Neutrophil (primary cell): ENCODE results near the gene JMJD6.

Experiments
- H3K27ac ChIP-seq: fragments of 200-600 bp; sonication (generic); 2 replicates; pipeline ENCODE4 v1.5.1; 2016; ENCODE audit warnings: mild to moderate bottlenecking, moderate library complexity
- H3K27me3 ChIP-seq: fragments of 200-600 bp; sonication (generic); 2 replicates; pipeline ENCODE4 v1.6.0; 2016; ENCODE audit warnings: mild to moderate bottlenecking
- H3K36me3 ChIP-seq: fragments of 200-600 bp; sonication (generic); 2 replicates; pipeline ENCODE4 v1.5.1; 2017
- H3K4me1 ChIP-seq, 2 experiments: fragments of 200-600 bp in 1 of 2; sonication (generic) in 1 of 2; 1 replicate in 1 of 2; 2 replicates in 1 of 2; pipeline versions ENCODE4 v1.5.1 to v1.6.1; 2013 to 2016; ENCODE audit warnings: low read depth in 1 of 2, low read length in 1 of 2, mild to moderate bottlenecking in 1 of 2, moderate library complexity in 1 of 2; ENCODE audit not compliant: control insufficient read depth in 1 of 2, insufficient read depth in 1 of 2
- H3K4me3 ChIP-seq, 2 experiments: fragments of 200-600 bp in 1 of 2; sonication (generic) in 1 of 2; 1 replicate in 1 of 2; 2 replicates in 1 of 2; pipeline ENCODE4 v1.5.1; 2013 to 2016; ENCODE audit warnings: low read depth in 1 of 2, low read length in 1 of 2, mild to moderate bottlenecking in 1 of 2, moderate library complexity in 1 of 2
- H3K9me3 ChIP-seq: fragments of 200-600 bp; sonication (generic); 2 replicates; pipeline ENCODE4 v1.5.1; 2016
- CTCF ChIP-seq: fragments of 200-600 bp; sonication (generic); IDR thresholded peaks from 2 replicates; pipeline ENCODE4 v1.5.1; 2016; ENCODE audit warnings: antibody characterized with exemption

JMJD6 gene

GRCh38 chr17:76722279-76722678 is 4.1 kb downstream of the JMJD6 start:
- H3K27me3 ChIP-seq, result no peaks in the 10 kb centered on the region
- H3K27ac ChIP-seq, result peak overlapping the region; percentile 94
- peaks cover 77% of the 10 kb centered on the region for H3K36me3 ChIP-seq
- H3K9me3 ChIP-seq, result no peaks in the 10 kb centered on the region
- H3K4me1 ChIP-seq, result peaks cover 30 to 39% of the 10 kb centered on the region in 2 experiments
- no peak for TF ChIP-seq CTCF
- no peak overlapping the region for H3K4me3 ChIP-seq

GRCh38 chr17:76721463-76721862 is 4.9 kb downstream of the JMJD6 start:
- no peak for TF ChIP-seq CTCF
- no peaks in the 10 kb centered on the region for H3K27me3 ChIP-seq
- H3K4me3 ChIP-seq, result no peak overlapping the region
- H3K27ac ChIP-seq, result peak overlapping the region; percentile 94
- H3K36me3 ChIP-seq, result peaks cover 80% of the 10 kb centered on the region
- H3K9me3 ChIP-seq, result no peaks in the 10 kb centered on the region
- peaks cover 36 to 44% of the 10 kb centered on the region in 2 experiments for H3K4me1 ChIP-seq

- H3K4me3 ChIP-seq, result no peak overlapping the region
- peaks cover 80% of the 10 kb centered on the region for H3K36me3 ChIP-seq
- no peaks in the 10 kb centered on the region for H3K27me3 ChIP-seq
- H3K9me3 ChIP-seq, result no peaks in the 10 kb centered on the region
- TF ChIP-seq CTCF, result no peak
- peak overlapping the region; percentile 94 for H3K27ac ChIP-seq
- peaks cover 41 to 49% of the 10 kb centered on the region in 2 experiments for H3K4me1 ChIP-seq
Measured at GRCh38 chr17:76720941-76721340, 5.5 kb downstream of the JMJD6 start.

- H3K9me3 ChIP-seq, result no peaks in the 10 kb centered on the region
- no peak for TF ChIP-seq CTCF
- H3K4me3 ChIP-seq, result no peak overlapping the region
- H3K27me3 ChIP-seq, result no peaks in the 10 kb centered on the region
- H3K4me1 ChIP-seq, result peaks cover 45 to 49% of the 10 kb centered on the region in 2 experiments
- H3K36me3 ChIP-seq, result peaks cover 80% of the 10 kb centered on the region
- H3K27ac ChIP-seq, result peak overlapping the region; percentile 94
Measured at GRCh38 chr17:76720211-76720610, 6.2 kb downstream of the JMJD6 start.

- Histone ChIP-seq H3K4me1 (peaks cover 44 to 47% of the 10 kb centered on the region in 2 experiments), H3K36me3 (peaks cover 73% of the 10 kb centered on the region), H3K9me3 (no peaks in the 10 kb centered on the region), H3K27me3 (no peaks in the 10 kb centered on the region), H3K4me3 (no peak overlapping the region), H3K27ac (peak overlapping the region; percentile 94)
- no peak for TF ChIP-seq CTCF
Measured at GRCh38 chr17:76718516-76718915, 7.9 kb downstream of the JMJD6 start.

- H3K4me1 ChIP-seq, result peaks cover 41% of the 10 kb centered on the region in 2 experiments
- peaks cover under 1% of the 10 kb centered on the region for H3K27me3 ChIP-seq
- no peaks in the 10 kb centered on the region for H3K9me3 ChIP-seq
- H3K27ac ChIP-seq, result peak overlapping the region; percentile 94
- H3K4me3 ChIP-seq, result peak overlapping the region; percentile 38 to 54
- H3K36me3 ChIP-seq, result peaks cover 69% of the 10 kb centered on the region
- no peak for TF ChIP-seq CTCF
Measured at GRCh38 chr17:76716839-76717215, 9.6 kb downstream of the JMJD6 start.
